Measurements from ENCODE around the gene HOXA3. TPM values are rescaled to one million over a fixed set of nuclear protein-coding genes. Genes with fewer than 3 reads are reported as not detected.

Gene HOXA3
- total and polyA plus RNA-seq, 9 of the 15 experiments (the other 6 are each of a cell fraction or from before 2014, with no cell fraction given): 0.04 to 0.13 TPM; not detected in 7

GRCh38 chr7:27158436-27159265, 6.3 kb upstream of the HOXA3 start:
- no peaks in the 10 kb centered on the region for H4K20me1 ChIP-seq (replicated peaks; ENCODE audit: control insufficient read depth, insufficient read depth, low read length)
- ChIA-PET POLR2A (interaction anchor here (0.6 kb wide), 1 partner anchor 464 kb away, joined by 3 read pairs; no protein-coding TSS in a partner anchor), CTCF (ENCODE audit: low intra/inter-chr PET ratio) (no interaction called here)
- no peaks in the 10 kb centered on the region for H3K9me3 ChIP-seq (replicated peaks; ENCODE audit: control insufficient read depth, insufficient read depth, low read depth, low read length)
- in situ Hi-C loops (cut with MboI) (loop anchor here (25.0 kb wide), 3 partner anchors 646 to 1271 kb away; no protein-coding TSS in a partner anchor), intact Hi-C loops (cut with micrococcal nuclease) (no loop called here)
- H3K79me2 ChIP-seq (ENCODE audit: control insufficient read depth, insufficient read depth, low read length): no peaks in the 10 kb centered on the region
- TF ChIP-seq KLF1 (tag; IDR thresholded peaks at IDR 0.05) (no peak), GABPB1 (CRISPR knock-in tag; IDR thresholded peaks at IDR 0.05) (no peak), ASH1L (IDR thresholded peaks at IDR 0.05; ENCODE audit: borderline replicate concordance, low read depth, partially characterized antibody) (no peak), EP400 (IDR thresholded peaks at IDR 0.05) (no peak), ZNF165 (CRISPR knock-in tag; IDR thresholded peaks at IDR 0.05; ENCODE audit: borderline replicate concordance) (no peak)
- H3K4me3 ChIP-seq: no peak overlapping the region
- BruUV-seq (replicated peaks): no TSS peak
- no peaks in the 10 kb centered on the region for H3K36me3 ChIP-seq (ENCODE audit: control insufficient read depth, insufficient read depth, low read length)
- DNase-seq (ENCODE audit: extremely low read depth in 1 of 4, low spot score in 3 of 4) (no peak), ATAC-seq (no peak), FAIRE-seq (no peak)
- no peak overlapping the region for H2AFZ ChIP-seq (ENCODE audit: low read depth, low read length)
- H3K9me1 ChIP-seq (ENCODE audit: control insufficient read depth, insufficient read depth, low read length): no peaks in the 10 kb centered on the region
- H3K9ac ChIP-seq (ENCODE audit: insufficient read depth in 1 of 2, low read depth in 2 of 2, low read length in 2 of 2): no peak overlapping the region
- no peak overlapping the region for H3K27ac ChIP-seq (ENCODE audit: extremely low read depth, low read depth, low read length)
- peaks cover 10 to 76% of the 10 kb centered on the region in 2 experiments; a peak in 4 of 5 replicates for H3K27me3 ChIP-seq (ENCODE audit: control insufficient read depth in 2 of 2, insufficient read depth in 2 of 2, low read length in 2 of 2)
- H3K4me1 ChIP-seq (replicated peaks in 1 of 2; ENCODE audit: control insufficient read depth in 2 of 2, insufficient read depth in 2 of 2, low read length in 2 of 2): peaks cover 0 to 16% of the 10 kb centered on the region in 2 experiments; a peak in 2 of 5 replicates
- H3K4me2 ChIP-seq (ENCODE audit: insufficient read depth, low read length): no peak overlapping the region
- 32% methylated on average over 32 of the region's 35 CpGs for whole genome bisulfite sequencing (ENCODE audit: insufficient coverage, low coverage, missing lambda C conversion rate)

Measured in K562 (cell line).